ENCODE measurements around the gene PTPRE.

DNA sequence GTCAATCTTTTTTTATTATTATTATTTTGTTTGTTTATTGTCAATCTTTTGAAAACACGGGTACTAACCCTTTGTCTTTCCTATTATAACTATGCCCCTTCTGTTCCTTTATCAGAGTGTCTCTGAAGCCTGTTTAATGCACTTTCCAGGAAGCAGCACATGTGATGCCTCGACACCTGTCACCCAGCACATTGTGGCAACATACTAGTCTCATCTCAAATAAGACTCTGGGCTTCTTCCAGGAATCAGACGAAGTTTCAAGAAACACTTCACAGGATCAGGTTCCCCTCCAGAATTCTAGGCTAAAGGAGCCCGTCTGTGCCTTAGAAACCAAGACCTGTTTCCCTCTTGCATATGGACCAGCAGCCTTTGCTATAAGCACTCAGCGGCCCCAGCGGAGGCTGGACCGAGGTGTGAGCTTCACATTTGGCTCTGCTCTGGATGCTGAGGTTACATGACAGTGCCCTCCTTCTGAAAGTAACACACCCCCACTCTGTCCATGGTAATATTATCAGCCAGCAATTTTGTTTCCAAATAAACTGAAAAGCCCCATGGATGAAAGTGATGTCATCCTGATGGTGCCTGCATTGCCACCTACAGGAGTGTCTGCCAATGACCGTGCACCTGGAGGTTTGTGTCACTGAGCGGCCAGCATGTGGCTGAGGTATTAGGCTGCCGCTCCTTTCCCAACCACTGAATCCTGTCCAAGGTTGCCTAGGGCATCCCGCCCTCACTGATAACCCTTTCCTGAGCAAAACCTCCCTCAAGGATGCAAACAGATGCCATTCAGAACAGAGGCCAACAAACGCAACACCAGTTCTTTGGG lies 181.2 kb downstream of the PTPRE start:
- no peak for TF ChIP-seq CTCF (IDR thresholded peaks at IDR 0.05)
- TF ChIP-seq POLR2AphosphoS5 (IDR thresholded peaks at IDR 0.05): no peak
- no peak for TF ChIP-seq POLR2A (IDR thresholded peaks at IDR 0.05)

Data from upper lobe of left lung (tissue), 4 donors.